Neuronal stem cell (in vitro differentiated cells): Measurements from ENCODE around the gene RNGTT.

Experiments used
- DNase-seq: peaks from one replicate; pipeline ENCODE4 v3.0.0-alpha.2; 2013; ENCODE audit warnings: low spot score
- H2AFZ ChIP-seq: one replicate; pipeline ENCODE4 v1.6.1; 2013; ENCODE audit warnings: mild to moderate bottlenecking, low read length, inconsistent platforms
- H2AK5ac ChIP-seq: 2 replicates; pipeline ENCODE4 v1.6.1; 2013; ENCODE audit warnings: low read depth, mild to moderate bottlenecking, inconsistent platforms, low read length, moderate library complexity, mixed read lengths
- H2BK120ac ChIP-seq: 2 replicates; pipeline ENCODE4 v1.6.1; 2013; ENCODE audit warnings: low read depth, mild to moderate bottlenecking, inconsistent platforms, low read length, moderate library complexity, mixed read lengths
- H2BK12ac ChIP-seq: one replicate; pipeline ENCODE4 v1.6.1; 2013; ENCODE audit warnings: low read length, inconsistent platforms
- H2BK15ac ChIP-seq: 2 replicates; pipeline ENCODE4 v1.6.1; 2013; ENCODE audit warnings: mild to moderate bottlenecking, low read length, inconsistent platforms, mixed read lengths
- H2BK5ac ChIP-seq: one replicate; pipeline ENCODE4 v1.6.1; 2013; ENCODE audit warnings: inconsistent platforms, mild to moderate bottlenecking, low read length, moderate library complexity
- H3K14ac ChIP-seq: one replicate; pipeline ENCODE4 v1.6.1; 2013; ENCODE audit warnings: low read length, inconsistent platforms
- H3K18ac ChIP-seq: 2 replicates; pipeline ENCODE4 v1.6.1; 2013; ENCODE audit warnings: low read length, inconsistent platforms
- H3K23ac ChIP-seq: 2 replicates; pipeline ENCODE4 v1.6.1; 2013; ENCODE audit warnings: low read depth, mild to moderate bottlenecking, mixed read lengths, low read length, inconsistent platforms; ENCODE audit not compliant: poor library complexity
- H3K27ac ChIP-seq: replicated peaks from 3 replicates; pipeline ENCODE4 v1.5.1; 2013; ENCODE audit warnings: low read length, inconsistent platforms
- H3K27me3 ChIP-seq, 3 experiments: 2 replicates each; pipeline ENCODE4 v1.6.1; 2013; ENCODE audit warnings: low read length in 3 of 3, mild to moderate bottlenecking in 2 of 3, inconsistent platforms in 1 of 3, low read depth in 1 of 3, mixed read lengths in 1 of 3, moderate library complexity in 1 of 3; ENCODE audit not compliant: control insufficient read depth in 3 of 3, insufficient read depth in 3 of 3
- H3K36me3 ChIP-seq, 2 donors: replicated peaks in 1 of 2; 2 replicates each; pipeline ENCODE4 v1.6.1; 2013; ENCODE audit warnings: low read length in 2 of 2; ENCODE audit not compliant: control insufficient read depth in 2 of 2, insufficient read depth in 2 of 2
- H3K4ac ChIP-seq: 2 replicates; pipeline ENCODE4 v1.6.1; 2013; ENCODE audit warnings: inconsistent platforms, mild to moderate bottlenecking, low read length, moderate library complexity
- H3K4me1 ChIP-seq, 2 donors: 1 replicate in 1 of 2; 2 replicates in 1 of 2; pipeline ENCODE4 v1.6.1; 2013; ENCODE audit warnings: low read length in 2 of 2, low read depth in 1 of 2; ENCODE audit not compliant: control insufficient read depth in 2 of 2, insufficient read depth in 1 of 2
- H3K4me2 ChIP-seq: one replicate; pipeline ENCODE4 v1.6.1; 2013; ENCODE audit warnings: mild to moderate bottlenecking, low read length, inconsistent platforms; ENCODE audit not compliant: insufficient read depth, poor library complexity, severe bottlenecking
- H3K4me3 ChIP-seq, 2 donors: 2 replicates each; pipeline ENCODE4 v1.5.1; 2013; ENCODE audit warnings: low read length in 2 of 2, mild to moderate bottlenecking in 2 of 2, inconsistent platforms in 1 of 2, moderate library complexity in 1 of 2
- H3K79me1 ChIP-seq: one replicate; pipeline ENCODE4 v1.6.1; 2013; ENCODE audit warnings: low read depth, mild to moderate bottlenecking, inconsistent platforms, low read length, moderate library complexity
- H3K9ac ChIP-seq: one replicate; pipeline ENCODE4 v1.6.1; 2013; ENCODE audit warnings: mild to moderate bottlenecking, low read depth, low read length, inconsistent platforms; ENCODE audit not compliant: poor library complexity
- H3K9me3 ChIP-seq, 2 donors: replicated peaks in 1 of 2; 2 replicates each; pipeline versions ENCODE3 to v1.6.1; 2013; ENCODE audit warnings: low read length in 2 of 2, mild to moderate bottlenecking in 2 of 2, inconsistent platforms in 1 of 2, low read depth in 1 of 2, mixed read lengths in 1 of 2, moderate library complexity in 1 of 2; ENCODE audit not compliant: control insufficient read depth in 2 of 2, insufficient read depth in 1 of 2
- H4K8ac ChIP-seq: one replicate; pipeline ENCODE4 v1.6.1; 2013; ENCODE audit warnings: low read depth, mild to moderate bottlenecking, inconsistent platforms, low read length, moderate library complexity
- H4K91ac ChIP-seq: one replicate; pipeline ENCODE4 v1.6.1; 2013; ENCODE audit warnings: low read length, low read depth, mild to moderate bottlenecking, inconsistent platforms; ENCODE audit not compliant: poor library complexity
- WGBS, 2 donors: extraction: QIAGEN DNeasy Blood & Tissue Kit; methylation state at CpG; one replicate each; pipeline ENCODE4 v1.1.7; 2013; ENCODE audit warnings: missing lambda C conversion rate in 2 of 2, mixed read lengths in 1 of 2; ENCODE audit not compliant: insufficient read length in 2 of 2, insufficient replicate concordance in 1 of 2; ENCODE audit errors: extremely low coverage in 2 of 2; 5-methylcytosine and 5-hydroxymethylcytosine counted together

The RNGTT gene

GRCh38 chr6:88855541-88856147 lies 107.8 kb downstream of the RNGTT start:
- H3K4me3 ChIP-seq: no peak overlapping the region
- H3K27ac ChIP-seq: no peak overlapping the region
- peaks cover 0 to 10% of the 10 kb centered on the region in 2 donors for H3K36me3 ChIP-seq
- H2AK5ac ChIP-seq: no peak overlapping the region
- H3K23ac ChIP-seq: no peak overlapping the region
- no peak overlapping the region for H4K91ac ChIP-seq
- no peaks in the 10 kb centered on the region for H3K9me3 ChIP-seq
- H3K27me3 ChIP-seq: no peaks in the 10 kb centered on the region
- H2BK5ac ChIP-seq: no peak overlapping the region
- no peak overlapping the region for H3K4ac ChIP-seq
- H3K14ac ChIP-seq: no peak overlapping the region
- H2BK15ac ChIP-seq: no peak overlapping the region
- WGBS, 2 donors: no CpG with 5 or more reads among the region's 2 CpGs
- no peak overlapping the region for H2BK120ac ChIP-seq
- no peak overlapping the region for H3K18ac ChIP-seq
- H3K9ac ChIP-seq: no peak overlapping the region
- H4K8ac ChIP-seq: no peak overlapping the region
- H2BK12ac ChIP-seq: no peak overlapping the region
- H3K4me2 ChIP-seq: no peak overlapping the region
- no peak for DNase-seq
- H3K4me1 ChIP-seq: no peaks in the 10 kb centered on the region
- no peak overlapping the region for H2AFZ ChIP-seq
- H3K79me1 ChIP-seq: no peaks in the 10 kb centered on the region

DNA sequence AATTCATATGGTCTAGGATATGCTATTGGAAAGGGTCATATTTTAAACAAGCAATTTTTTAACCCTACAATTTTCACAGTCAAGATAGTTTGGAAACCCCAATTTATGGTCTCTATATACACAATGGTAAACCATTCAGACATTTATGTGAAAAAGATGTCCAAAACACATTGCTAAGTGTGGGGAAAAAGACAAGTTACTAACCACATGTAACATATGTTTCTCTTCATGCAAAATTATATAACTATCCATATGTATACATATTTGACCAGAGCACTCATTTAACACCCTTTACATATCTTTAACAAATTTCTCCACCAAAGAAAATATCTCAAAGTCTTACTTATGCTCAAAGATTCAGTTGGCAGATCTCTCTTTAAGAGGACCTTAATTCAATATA lies 110.6 kb downstream of the RNGTT start:
- no peak overlapping the region for H3K4ac ChIP-seq
- H3K9me3 ChIP-seq: no peaks in the 10 kb centered on the region
- no peaks in the 10 kb centered on the region for H3K27me3 ChIP-seq
- no peak overlapping the region for H2BK120ac ChIP-seq
- no peak overlapping the region for H4K91ac ChIP-seq
- no peak overlapping the region for H2BK5ac ChIP-seq
- no peaks in the 10 kb centered on the region for H3K4me1 ChIP-seq
- no peak overlapping the region for H3K23ac ChIP-seq
- H3K4me2 ChIP-seq: no peak overlapping the region
- no peak overlapping the region for H2AFZ ChIP-seq
- H2AK5ac ChIP-seq: no peak overlapping the region
- H3K79me1 ChIP-seq: no peaks in the 10 kb centered on the region
- DNase-seq: no peak
- no peak overlapping the region for H2BK12ac ChIP-seq
- H2BK15ac ChIP-seq: no peak overlapping the region
- H3K9ac ChIP-seq: no peak overlapping the region
- peaks cover 0 to 3% of the 10 kb centered on the region in 2 donors for H3K36me3 ChIP-seq
- H3K18ac ChIP-seq: no peak overlapping the region
- no peak overlapping the region for H3K27ac ChIP-seq
- H4K8ac ChIP-seq: no peak overlapping the region
- no peak overlapping the region for H3K14ac ChIP-seq
- no peak overlapping the region for H3K4me3 ChIP-seq

DNA sequence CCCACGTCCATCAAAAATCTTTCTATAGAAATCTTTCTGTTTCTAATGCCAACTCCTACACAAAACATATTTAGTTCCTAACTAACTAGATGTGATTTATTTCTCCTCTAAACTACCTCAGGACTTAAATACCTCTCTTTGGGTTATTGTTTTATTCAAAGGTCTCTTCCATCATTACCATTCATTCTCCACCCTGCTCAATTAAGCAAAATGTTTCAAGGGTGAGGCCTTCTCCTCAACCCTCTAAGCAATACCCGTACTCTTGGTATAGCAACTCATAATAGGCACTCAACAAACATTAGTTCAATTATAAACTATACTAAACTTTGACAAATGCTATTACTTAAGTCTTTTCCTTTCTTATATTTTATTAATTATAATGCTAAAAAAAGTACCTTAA lies 111.4 kb downstream of the RNGTT start:
- H3K4me1 ChIP-seq: no peaks in the 10 kb centered on the region
- H3K18ac ChIP-seq: no peak overlapping the region
- H3K79me1 ChIP-seq: no peaks in the 10 kb centered on the region
- no peak overlapping the region for H2BK120ac ChIP-seq
- no peak overlapping the region for H2BK15ac ChIP-seq
- H2BK5ac ChIP-seq: no peak overlapping the region
- no peak overlapping the region for H3K4ac ChIP-seq
- no peak overlapping the region for H2BK12ac ChIP-seq
- H3K23ac ChIP-seq: no peak overlapping the region
- H3K9me3 ChIP-seq: no peaks in the 10 kb centered on the region
- no CpG with 5 or more reads among the region's 2 CpGs for WGBS, 2 donors
- H3K27me3 ChIP-seq: no peaks in the 10 kb centered on the region
- H4K8ac ChIP-seq: no peak overlapping the region
- DNase-seq: no peak
- H3K4me2 ChIP-seq: no peak overlapping the region
- H3K9ac ChIP-seq: no peak overlapping the region
- H3K36me3 ChIP-seq: peaks cover 0 to 3% of the 10 kb centered on the region in 2 donors
- H4K91ac ChIP-seq: no peak overlapping the region
- no peak overlapping the region for H3K14ac ChIP-seq
- H2AK5ac ChIP-seq: no peak overlapping the region
- H2AFZ ChIP-seq: no peak overlapping the region
- no peak overlapping the region for H3K4me3 ChIP-seq
- no peak overlapping the region for H3K27ac ChIP-seq

DNA sequence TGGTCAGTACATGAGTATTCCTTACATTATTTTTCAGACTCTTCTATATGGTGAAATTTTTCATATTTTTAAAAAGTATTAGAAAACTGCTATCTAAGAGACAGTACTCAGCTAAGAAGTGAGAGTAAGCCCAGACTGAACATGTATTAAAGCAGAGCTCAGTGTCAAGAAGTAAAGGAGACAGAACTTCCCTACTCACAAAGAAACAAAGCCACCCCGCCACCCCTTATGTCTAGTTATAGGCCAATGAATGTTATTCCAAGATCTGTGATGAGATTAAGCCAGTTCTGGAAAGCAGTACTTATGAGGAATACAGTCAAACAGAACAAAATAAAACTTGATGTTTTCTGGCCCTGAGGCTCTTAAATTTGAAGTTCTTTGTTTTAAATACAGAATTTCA lies 114.5 kb downstream of the RNGTT start:
- no peak overlapping the region for H3K27ac ChIP-seq
- no peak overlapping the region for H3K23ac ChIP-seq
- peaks cover 0 to 11% of the 10 kb centered on the region in 2 donors for H3K36me3 ChIP-seq
- H2BK5ac ChIP-seq: no peak overlapping the region
- H3K18ac ChIP-seq: no peak overlapping the region
- DNase-seq: no peak
- no peaks in the 10 kb centered on the region for H3K27me3 ChIP-seq
- H3K4me2 ChIP-seq: no peak overlapping the region
- H4K8ac ChIP-seq: no peak overlapping the region
- no CpG with 5 or more reads among the region's 1 CpG for WGBS, 2 donors
- H2AK5ac ChIP-seq: no peak overlapping the region
- no peak overlapping the region for H2BK120ac ChIP-seq
- H3K9me3 ChIP-seq: no peaks in the 10 kb centered on the region
- no peak overlapping the region for H3K4me3 ChIP-seq
- no peaks in the 10 kb centered on the region for H3K79me1 ChIP-seq
- no peak overlapping the region for H3K4ac ChIP-seq
- H2BK12ac ChIP-seq: no peak overlapping the region
- H2AFZ ChIP-seq: no peak overlapping the region
- H3K9ac ChIP-seq: no peak overlapping the region
- no peak overlapping the region for H2BK15ac ChIP-seq
- no peaks in the 10 kb centered on the region for H3K4me1 ChIP-seq
- no peak overlapping the region for H3K14ac ChIP-seq
- no peak overlapping the region for H4K91ac ChIP-seq
